ENCODE data around the gene TSPAN16. TPM values are rescaled to one million over a fixed set of nuclear protein-coding genes. Genes with fewer than 3 reads are reported as not detected.

Gene TSPAN16
- total RNA-seq, 1 experiment from 2014 or later = not detected

DNA sequence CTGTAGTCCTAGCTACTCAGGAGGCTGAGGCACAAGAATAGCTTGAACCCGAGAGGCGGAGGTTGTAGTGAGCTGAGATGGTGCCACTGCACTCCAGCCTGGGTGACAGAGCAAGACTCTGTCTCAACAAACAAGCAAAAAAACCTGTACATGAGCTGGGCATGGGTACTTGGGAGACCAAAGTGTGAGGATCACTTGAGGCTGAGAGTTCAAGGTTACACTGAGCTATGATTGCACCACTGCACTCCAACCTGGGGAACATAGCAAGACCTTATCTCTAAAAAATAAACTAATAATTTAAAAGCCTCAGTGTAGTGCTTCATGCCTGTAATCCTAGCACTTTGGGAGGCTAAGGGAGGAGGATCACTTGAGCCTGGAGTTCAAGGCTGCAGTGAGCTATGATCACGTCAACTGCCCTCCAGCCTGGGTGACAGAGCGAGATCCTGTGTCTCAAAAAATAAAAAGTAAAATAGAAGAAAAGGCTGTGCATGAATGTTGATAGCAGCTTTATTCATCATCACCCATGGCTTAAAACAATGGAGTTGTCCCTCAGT is 21.4 kb upstream of the TSPAN16 start:
- Mint-ChIP-seq H3K4me3 (no peak overlapping the region), H3K4me1 (peaks cover 9 to 15% of the 10 kb centered on the region in 2 experiments), H3K27ac (no peak overlapping the region), H3K36me3 (ENCODE audit: insufficient read depth in 1 of 3, low read depth in 3 of 3) (peaks cover 0 to 10% (median 2%) of the 10 kb centered on the region in 3 experiments; a peak in 4 of 7 replicates), H3K9me3 (peaks cover 19 to 22% of the 10 kb centered on the region in 2 experiments), H3K27me3 (ENCODE audit: low read depth) (peaks cover 9% of the 10 kb centered on the region)
- H2BK120ac ChIP-seq (ENCODE audit: low read depth, low read length, poor library complexity, severe bottlenecking) = no peak overlapping the region
- H3K79me1 ChIP-seq (ENCODE audit: insufficient read depth, low read depth, low read length, poor library complexity, severe bottlenecking) = no peaks in the 10 kb centered on the region
- no peak overlapping the region for H3K56ac ChIP-seq (ENCODE audit: insufficient read length, low read depth, low read length)
- H3K79me2 ChIP-seq (ENCODE audit: insufficient read depth, low read length) = no peaks in the 10 kb centered on the region
- no CpG with 5 or more reads among the region's 4 CpGs for WGBS (ENCODE audit: extremely low coverage, insufficient read length, low lambda C conversion rate)
- no peak overlapping the region for H2BK12ac ChIP-seq (ENCODE audit: insufficient read length, low read depth, low read length)
- no peaks in the 10 kb centered on the region for H3K23me2 ChIP-seq (ENCODE audit: insufficient read length, low read depth, low read length, poor library complexity, severe bottlenecking)
- H3K23ac ChIP-seq (ENCODE audit: insufficient read length, low read depth, low read length) = no peak overlapping the region
- no peak for DNase-seq
- no peak overlapping the region for H3K4ac ChIP-seq (ENCODE audit: low read depth, low read length)
- no peak overlapping the region for H2BK20ac ChIP-seq (ENCODE audit: low read depth, low read length, poor library complexity, severe bottlenecking)
- no peak overlapping the region for H4K5ac ChIP-seq (ENCODE audit: insufficient read length, low read depth, low read length)
- no peaks in the 10 kb centered on the region for H4K20me1 ChIP-seq (ENCODE audit: control insufficient read depth, insufficient read depth, insufficient read length)
- no peak overlapping the region for H3K9ac ChIP-seq (ENCODE audit: extremely low read depth, insufficient read length, low read length)
- H3K27me3 ChIP-seq (ENCODE audit: insufficient read depth, low read length) = no peaks in the 10 kb centered on the region
- H2AK5ac ChIP-seq (ENCODE audit: insufficient read length, low read length) = no peak overlapping the region
- no peak overlapping the region for H2AFZ ChIP-seq (ENCODE audit: low read length)
- no peak overlapping the region for H3T11ph ChIP-seq (ENCODE audit: low read length)
- TF ChIP-seq, protein P1, sequence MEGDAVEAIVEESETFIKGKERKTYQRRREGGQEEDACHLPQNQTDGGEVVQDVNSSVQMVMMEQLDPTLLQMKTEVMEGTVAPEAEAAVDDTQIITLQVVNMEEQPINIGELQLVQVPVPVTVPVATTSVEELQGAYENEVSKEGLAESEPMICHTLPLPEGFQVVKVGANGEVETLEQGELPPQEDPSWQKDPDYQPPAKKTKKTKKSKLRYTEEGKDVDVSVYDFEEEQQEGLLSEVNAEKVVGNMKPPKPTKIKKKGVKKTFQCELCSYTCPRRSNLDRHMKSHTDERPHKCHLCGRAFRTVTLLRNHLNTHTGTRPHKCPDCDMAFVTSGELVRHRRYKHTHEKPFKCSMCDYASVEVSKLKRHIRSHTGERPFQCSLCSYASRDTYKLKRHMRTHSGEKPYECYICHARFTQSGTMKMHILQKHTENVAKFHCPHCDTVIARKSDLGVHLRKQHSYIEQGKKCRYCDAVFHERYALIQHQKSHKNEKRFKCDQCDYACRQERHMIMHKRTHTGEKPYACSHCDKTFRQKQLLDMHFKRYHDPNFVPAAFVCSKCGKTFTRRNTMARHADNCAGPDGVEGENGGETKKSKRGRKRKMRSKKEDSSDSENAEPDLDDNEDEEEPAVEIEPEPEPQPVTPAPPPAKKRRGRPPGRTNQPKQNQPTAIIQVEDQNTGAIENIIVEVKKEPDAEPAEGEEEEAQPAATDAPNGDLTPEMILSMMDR (conservative IDR thresholded peaks at IDR 0.05) = no peak
- no peak overlapping the region for H3K18ac ChIP-seq (ENCODE audit: insufficient read length, low read depth, low read length)
- no peak overlapping the region for H3K27ac ChIP-seq (ENCODE audit: insufficient read length, low read depth, low read length)
- no peak overlapping the region for H2BK5ac ChIP-seq (ENCODE audit: insufficient read length, low read length)
- H4K8ac ChIP-seq (replicated peaks; ENCODE audit: insufficient read length, low read depth, low read length) = no peak overlapping the region
- H3K4me1 ChIP-seq (ENCODE audit: insufficient read depth, low read length) = no peaks in the 10 kb centered on the region
- H3K4me2 ChIP-seq (ENCODE audit: insufficient read depth, insufficient read length, low read length) = no peak overlapping the region
- no peak overlapping the region for H4K91ac ChIP-seq (ENCODE audit: insufficient read length, low read depth, low read length)
- no peak overlapping the region for H2BK15ac ChIP-seq (ENCODE audit: low read depth, low read length)
- H3K9me3 ChIP-seq (ENCODE audit: control insufficient read depth, low read depth, low read length) = no peaks in the 10 kb centered on the region
- H3K14ac ChIP-seq (ENCODE audit: insufficient read depth, low read length) = no peak overlapping the region

Measured in H9 (cell line).